ENCODE measurements around the gene SELL.
"Not testable (repeated sequence)": the region's sequence is repeated elsewhere in the genome, so short reads cannot be mapped to it uniquely, and the experiment has no call there.

The SELL gene

GRCh38 chr1:169667699-169668596, 43.5 kb downstream of the SELL start:
- Mint-ChIP-seq H3K27ac (peak overlapping the region; percentile 94), H3K4me1 (ENCODE audit: low read depth) (peaks cover 63% of the 10 kb centered on the region), H3K4me3 (peak overlapping the region; percentile 76)
- not testable (repeated sequence) for H3K27me3 Mint-ChIP-seq; H3K9me3 Mint-ChIP-seq (ENCODE audit: low read depth); H3K36me3 Mint-ChIP-seq

- peak overlapping the region; percentile 76 for H3K4me3 Mint-ChIP-seq
- H3K9me3 Mint-ChIP-seq (ENCODE audit: low read depth); H3K36me3 Mint-ChIP-seq; H3K27me3 Mint-ChIP-seq: not testable (repeated sequence)
- peak overlapping the region; percentile 94 for H3K27ac Mint-ChIP-seq
- peaks cover 68% of the 10 kb centered on the region for H3K4me1 Mint-ChIP-seq (ENCODE audit: low read depth)
Observed at GRCh38 chr1:169667227-169667639, 44.2 kb downstream of the SELL start.

GRCh38 chr1:169662680-169663079, 48.7 kb downstream of the SELL start:
- not testable (repeated sequence) for H3K27me3 Mint-ChIP-seq
- Mint-ChIP-seq H3K9me3 (ENCODE audit: low read depth) (peaks cover 15% of the 10 kb centered on the region), H3K27ac (peak overlapping the region; percentile 68), H3K36me3 (peaks cover 22% of the 10 kb centered on the region), H3K4me3 (peak overlapping the region; percentile 75), H3K4me1 (ENCODE audit: low read depth) (peaks cover 70% of the 10 kb centered on the region)

GRCh38 chr1:169661066-169661465, 50.4 kb downstream of the SELL start:
- peaks cover 20% of the 10 kb centered on the region for H3K9me3 Mint-ChIP-seq (ENCODE audit: low read depth)
- peaks cover 61% of the 10 kb centered on the region for H3K4me1 Mint-ChIP-seq (ENCODE audit: low read depth)

GRCh38 chr1:169658777-169659176, 52.6 kb downstream of the SELL start:
- Mint-ChIP-seq H3K4me3 (peak overlapping the region; percentile 6), H3K27ac (peak overlapping the region; percentile 6), H3K4me1 (ENCODE audit: low read depth) (peaks cover 71% of the 10 kb centered on the region), H3K36me3 (peaks cover 31% of the 10 kb centered on the region), H3K9me3 (ENCODE audit: low read depth) (peaks cover 27% of the 10 kb centered on the region)
- not testable (repeated sequence) for H3K27me3 Mint-ChIP-seq

More at GRCh38 chr1:169661066-169661465, 50.4 kb downstream of the SELL start:
- H3K27me3 Mint-ChIP-seq, H3K27ac Mint-ChIP-seq, H3K4me3 Mint-ChIP-seq: not testable (repeated sequence)
- peaks cover 28% of the 10 kb centered on the region for H3K36me3 Mint-ChIP-seq

- Mint-ChIP-seq H3K36me3 (peaks cover 18% of the 10 kb centered on the region), H3K4me1 (ENCODE audit: low read depth) (peaks cover 51% of the 10 kb centered on the region)
Observed at GRCh38 chr1:169653873-169654272, 57.5 kb downstream of the SELL start.

GRCh38 chr1:169651035-169651434, 60.4 kb downstream of the SELL start:
- Mint-ChIP-seq H3K9me3 (ENCODE audit: low read depth) (peaks cover 12% of the 10 kb centered on the region), H3K27me3 (no peaks in the 10 kb centered on the region), H3K27ac (no peak overlapping the region), H3K36me3 (peaks cover 6% of the 10 kb centered on the region), H3K4me1 (ENCODE audit: low read depth) (peaks cover 51% of the 10 kb centered on the region), H3K4me3 (no peak overlapping the region)

More at GRCh38 chr1:169653873-169654272, 57.5 kb downstream of the SELL start:
- Mint-ChIP-seq H3K4me3 (no peak overlapping the region), H3K27me3 (no peaks in the 10 kb centered on the region), H3K27ac (no peak overlapping the region), H3K9me3 (ENCODE audit: low read depth) (peaks cover 13% of the 10 kb centered on the region)

GRCh38 chr1:169650551-169650950, 60.9 kb downstream of the SELL start:
- peaks cover 12% of the 10 kb centered on the region for H3K9me3 Mint-ChIP-seq (ENCODE audit: low read depth)

GRCh38 chr1:169648709-169649108, 62.7 kb downstream of the SELL start:
- peak overlapping the region; percentile 79 for H3K27ac Mint-ChIP-seq
- no peaks in the 10 kb centered on the region for H3K27me3 Mint-ChIP-seq
- peak overlapping the region; percentile 56 for H3K4me3 Mint-ChIP-seq
- peaks cover 3% of the 10 kb centered on the region for H3K36me3 Mint-ChIP-seq
- H3K9me3 Mint-ChIP-seq (ENCODE audit: low read depth) = peaks cover 4% of the 10 kb centered on the region
- peaks cover 44% of the 10 kb centered on the region for H3K4me1 Mint-ChIP-seq (ENCODE audit: low read depth)

More at GRCh38 chr1:169650551-169650950, 60.9 kb downstream of the SELL start:
- Mint-ChIP-seq H3K4me3 (no peak overlapping the region), H3K4me1 (ENCODE audit: low read depth) (peaks cover 47% of the 10 kb centered on the region), H3K36me3 (peaks cover 6% of the 10 kb centered on the region), H3K27me3 (no peaks in the 10 kb centered on the region), H3K27ac (no peak overlapping the region)

- Mint-ChIP-seq H3K4me3 (peak overlapping the region; percentile 56), H3K9me3 (ENCODE audit: low read depth) (peaks cover 4% of the 10 kb centered on the region), H3K36me3 (peaks cover 3% of the 10 kb centered on the region), H3K27ac (peak overlapping the region; percentile 79), H3K4me1 (ENCODE audit: low read depth) (peaks cover 46% of the 10 kb centered on the region), H3K27me3 (no peaks in the 10 kb centered on the region)
Observed at GRCh38 chr1:169648187-169648586, 63.2 kb downstream of the SELL start.

- peaks cover 3% of the 10 kb centered on the region for H3K36me3 Mint-ChIP-seq
- peaks cover 46% of the 10 kb centered on the region for H3K4me1 Mint-ChIP-seq (ENCODE audit: low read depth)
- peak overlapping the region; percentile 79 for H3K27ac Mint-ChIP-seq
- H3K9me3 Mint-ChIP-seq (ENCODE audit: low read depth) = peaks cover 4% of the 10 kb centered on the region
- H3K4me3 Mint-ChIP-seq = peak overlapping the region; percentile 56
- no peaks in the 10 kb centered on the region for H3K27me3 Mint-ChIP-seq
Observed at GRCh38 chr1:169647512-169647911, 63.9 kb downstream of the SELL start.

GRCh38 chr1:169644297-169644696, 67.1 kb downstream of the SELL start:
- Mint-ChIP-seq H3K9me3 (ENCODE audit: low read depth) (peaks cover 4% of the 10 kb centered on the region), H3K4me1 (ENCODE audit: low read depth) (peaks cover 45% of the 10 kb centered on the region), H3K27ac (no peak overlapping the region), H3K4me3 (no peak overlapping the region), H3K36me3 (peaks cover 4% of the 10 kb centered on the region), H3K27me3 (no peaks in the 10 kb centered on the region)

Measured in activated naive CD8-positive, alpha-beta T cell (primary cell).